ENCODE data around the gene FMNL2. TPM values are rescaled to one million over a fixed set of nuclear protein-coding genes. Genes with fewer than 3 reads are reported as not detected.
A peak's percentile ranks its signal among the peaks of the same experiment; 100 is the strongest.

Gene FMNL2
- total and polyA plus RNA-seq, 2 of the 4 experiments (the other 2 are of a cell fraction), result 10.9 to 11.4 TPM

- H3K9ac ChIP-seq (ENCODE audit: low read depth, low read length), result no peak overlapping the region
- no peaks in the 10 kb centered on the region for H3K9me1 ChIP-seq (ENCODE audit: insufficient read depth, low read length)
- CTCF ChIA-PET, result no interaction called here
- H3K4me2 ChIP-seq (ENCODE audit: low read depth, low read length), result no peak overlapping the region
- dilution Hi-C loops (cut with HindIII; ENCODE audit: low sequenced_read_pairs, unreplicated experiment) (no loop called here), in situ Hi-C loops (cut with MboI; ENCODE audit: low sequenced_read_pairs) (no loop called here), intact Hi-C loops (cut with micrococcal nuclease) (no loop called here)
- DNase-seq (peak; percentile 35), ATAC-seq (ENCODE audit: low read depth) (no peak)
- H2BK15ac ChIP-seq (ENCODE audit: low read depth, low read length), result no peak overlapping the region
- H4K91ac ChIP-seq (ENCODE audit: insufficient read depth, low read depth, low read length), result no peak overlapping the region
- no peak overlapping the region for H3K4me3 ChIP-seq (ENCODE audit: insufficient read depth, low read depth, low read length)
- H4K20me1 ChIP-seq (ENCODE audit: insufficient read depth, low read length), result no peaks in the 10 kb centered on the region; the same call in 1 of the 2 replicates
- H3K36me3 ChIP-seq (ENCODE audit: control insufficient read depth, insufficient read depth, low read length), result no peaks in the 10 kb centered on the region
- no peak overlapping the region for H3K56ac ChIP-seq (ENCODE audit: extremely low read depth, insufficient read depth, low read length)
- BruUV-seq (replicated peaks), result no TSS peak
- no peak overlapping the region for H4K8ac ChIP-seq (ENCODE audit: low read depth in 2 of 2, low read length in 2 of 2)
- peaks cover 5% of the 10 kb centered on the region; the same call in 1 of the 2 replicates for H3K4me1 ChIP-seq (ENCODE audit: control insufficient read depth, insufficient read depth, low read length)
- POLR2A ChIA-PET (ENCODE audit: unreplicated experiment), result no interaction called here
- H3K18ac ChIP-seq (ENCODE audit: low read depth, low read length), result no peak overlapping the region
- no peak overlapping the region for H2AFZ ChIP-seq (replicated peaks; ENCODE audit: low read length, poor library complexity)
- no peak overlapping the region for H3K27ac ChIP-seq (ENCODE audit: insufficient read depth, low read length)
- H3K14ac ChIP-seq (replicated peaks; ENCODE audit: low read depth, low read length), result no peak overlapping the region
- H2AK5ac ChIP-seq (ENCODE audit: low read depth, low read length), result no peak overlapping the region
- H3K4ac ChIP-seq (ENCODE audit: low read depth, low read length), result no peak overlapping the region
- H3K27me3 ChIP-seq (ENCODE audit: control insufficient read depth, insufficient read depth, low read length), result no peaks in the 10 kb centered on the region
- H2BK5ac ChIP-seq (ENCODE audit: low read depth, low read length, poor library complexity, severe bottlenecking), result no peak overlapping the region
- H3K23ac ChIP-seq (ENCODE audit: low read depth, low read length), result no peak overlapping the region
- WGBS, 2 experiments (ENCODE audit: extremely low coverage in 2 of 2, insufficient read length in 1 of 2), result no CpG with 5 or more reads among the region's 1 CpG
- H4K5ac ChIP-seq (ENCODE audit: low read depth, low read length), result no peak overlapping the region
- no peaks in the 10 kb centered on the region for H3K9me3 ChIP-seq (ENCODE audit: control insufficient read depth, insufficient read depth, low read length)
- H2BK120ac ChIP-seq (ENCODE audit: low read depth, low read length), result no peak overlapping the region
- TF ChIP-seq MXI1 (IDR thresholded peaks at IDR 0.05; ENCODE audit: borderline replicate concordance, low read depth, low read length) (no peak), FOS (IDR thresholded peaks at IDR 0.05; ENCODE audit: low read depth, low read length) (no peak), BHLHE40 (IDR thresholded peaks at IDR 0.05; ENCODE audit: low read depth, low read length) (no peak), RCOR1 (IDR thresholded peaks at IDR 0.05; ENCODE audit: insufficient replicate concordance, low read length) (no peak), SMC3 (IDR thresholded peaks at IDR 0.05; ENCODE audit: low read depth, low read length) (no peak), CHD1 (IDR thresholded peaks at IDR 0.05; ENCODE audit: low read depth, low read length) (no peak), RFX5 (IDR thresholded peaks at IDR 0.05; ENCODE audit: low read depth, low read length) (no peak), POLR2A (IDR thresholded peaks at IDR 0.05; ENCODE audit: low read depth, low read length) (no peak), MAFK (IDR thresholded peaks at IDR 0.05; ENCODE audit: low read depth, low read length) (no peak), USF2 (IDR thresholded peaks at IDR 0.05; ENCODE audit: low read depth, low read length) (no peak), MAZ (IDR thresholded peaks at IDR 0.05; ENCODE audit: borderline replicate concordance, low read depth, low read length) (no peak), RAD21 (IDR thresholded peaks at IDR 0.05; ENCODE audit: low read length) (no peak), CEBPB (IDR thresholded peaks at IDR 0.05; ENCODE audit: low read depth, low read length) (no peak), NFE2L2 (IDR thresholded peaks at IDR 0.05; ENCODE audit: low read depth, low read length) (no peak), ELK1 (IDR thresholded peaks at IDR 0.05; ENCODE audit: borderline replicate concordance, low read depth, low read length) (no peak)
- TF ChIP-seq, protein P1, sequence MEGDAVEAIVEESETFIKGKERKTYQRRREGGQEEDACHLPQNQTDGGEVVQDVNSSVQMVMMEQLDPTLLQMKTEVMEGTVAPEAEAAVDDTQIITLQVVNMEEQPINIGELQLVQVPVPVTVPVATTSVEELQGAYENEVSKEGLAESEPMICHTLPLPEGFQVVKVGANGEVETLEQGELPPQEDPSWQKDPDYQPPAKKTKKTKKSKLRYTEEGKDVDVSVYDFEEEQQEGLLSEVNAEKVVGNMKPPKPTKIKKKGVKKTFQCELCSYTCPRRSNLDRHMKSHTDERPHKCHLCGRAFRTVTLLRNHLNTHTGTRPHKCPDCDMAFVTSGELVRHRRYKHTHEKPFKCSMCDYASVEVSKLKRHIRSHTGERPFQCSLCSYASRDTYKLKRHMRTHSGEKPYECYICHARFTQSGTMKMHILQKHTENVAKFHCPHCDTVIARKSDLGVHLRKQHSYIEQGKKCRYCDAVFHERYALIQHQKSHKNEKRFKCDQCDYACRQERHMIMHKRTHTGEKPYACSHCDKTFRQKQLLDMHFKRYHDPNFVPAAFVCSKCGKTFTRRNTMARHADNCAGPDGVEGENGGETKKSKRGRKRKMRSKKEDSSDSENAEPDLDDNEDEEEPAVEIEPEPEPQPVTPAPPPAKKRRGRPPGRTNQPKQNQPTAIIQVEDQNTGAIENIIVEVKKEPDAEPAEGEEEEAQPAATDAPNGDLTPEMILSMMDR (conservative IDR thresholded peaks at IDR 0.05; ENCODE audit: low read depth, low read length), result no peak
- H2BK20ac ChIP-seq (ENCODE audit: low read depth, low read length), result no peak overlapping the region
- peaks cover 24 to 28% of the 10 kb centered on the region in 2 experiments for H3K79me1 ChIP-seq (ENCODE audit: low read depth in 1 of 2, low read length in 2 of 2)
- no peak overlapping the region for H2AK9ac ChIP-seq (replicated peaks; ENCODE audit: low read depth, low read length, poor library complexity)
These were observed 52.1 kb downstream of the FMNL2 start for GRCh38 chr2:152387041-152387440.

Measured in IMR-90 (cell line).